WTC11 (cell line): ENCODE results near the gene CCL23. TPM values are rescaled to one million over a fixed set of nuclear protein-coding genes. Genes with fewer than 3 reads are reported as not detected.

Source experiments
- ATAC-seq: fragments of 200-7000 bp; cut with Tn5 transposase; 2 replicates; pipeline ENCODE4 v1.10.0; 2021; ENCODE audit warnings: mild to moderate bottlenecking, moderate library complexity
- CTCF ChIA-PET: fragments of 300-600 bp; sonication (Branson Sonifier 250); formaldehyde crosslinking; loops from one replicate; lab custom pipeline; 2021; ENCODE audit warnings: antibody characterized with exemption; lab: Charles Lee
- POLR2A ChIA-PET: fragments of 350-600 bp; sonication (Branson Sonifier 250); formaldehyde crosslinking; loops from one replicate; lab custom pipeline; 2021; ENCODE audit warnings: antibody characterized with exemption; lab: Charles Lee
- DNase-seq: peaks from one replicate; pipeline ENCODE4 v3.0.0; 2021; ENCODE audit warnings: low spot score
- H3K27ac Mint-ChIP-seq: 2 replicates; pipeline ENCODE4 v1.8.0; 2021; ENCODE audit warnings: mixed read lengths
- H3K27me3 Mint-ChIP-seq: 2 replicates; pipeline ENCODE4 v1.8.0; 2021; ENCODE audit warnings: low read depth, mild to moderate bottlenecking, moderate library complexity, mixed read lengths
- H3K36me3 Mint-ChIP-seq: 2 replicates; pipeline ENCODE4 v1.8.0; 2021; ENCODE audit warnings: mixed read lengths
- H3K4me1 Mint-ChIP-seq: 2 replicates; pipeline ENCODE4 v1.8.0; 2022; ENCODE audit warnings: mixed read lengths
- H3K4me3 Mint-ChIP-seq: 2 replicates; pipeline ENCODE4 v1.8.0; 2021; ENCODE audit warnings: mild to moderate bottlenecking, moderate library complexity, mixed read lengths
- H3K9me3 Mint-ChIP-seq: 2 replicates; pipeline ENCODE4 v1.8.0; 2021; ENCODE audit warnings: mixed read lengths
- ETV6 ChIP-seq: sonication (generic); formaldehyde crosslinking; IDR thresholded peaks from 2 replicates; pipeline ENCODE4 v1.8.1; 2022; ENCODE audit warnings: mild to moderate bottlenecking, missing genetic modification reagents
- FOXK1 ChIP-seq: sonication (generic); formaldehyde crosslinking; IDR thresholded peaks from 2 replicates; pipeline ENCODE4 v1.8.0; 2022; ENCODE audit warnings: mild to moderate bottlenecking, moderate library complexity, missing genetic modification reagents
- FOXP1 ChIP-seq: sonication (generic); formaldehyde crosslinking; IDR thresholded peaks from 2 replicates; pipeline ENCODE4 v1.8.0; 2022; ENCODE audit warnings: missing genetic modification reagents, mild to moderate bottlenecking, moderate library complexity, borderline replicate concordance
- OVOL2 ChIP-seq: fragments of 250-450 bp; sonication (Bioruptor Pico); IDR thresholded peaks from 2 replicates; pipeline ENCODE4 v1.9.0; 2021; ENCODE audit warnings: mild to moderate bottlenecking, borderline replicate concordance
- RELA ChIP-seq: sonication (generic); formaldehyde crosslinking; IDR thresholded peaks from 2 replicates; pipeline ENCODE4 v1.8.1; 2022; ENCODE audit warnings: missing genetic modification reagents, mild to moderate bottlenecking, borderline replicate concordance
- RORB ChIP-seq: fragments of 250-450 bp; sonication (Bioruptor Pico); IDR thresholded peaks from 2 replicates; pipeline ENCODE4 v1.9.0; 2021; ENCODE audit warnings: mild to moderate bottlenecking
- TEAD1 ChIP-seq: sonication (generic); formaldehyde crosslinking; IDR thresholded peaks from 2 replicates; pipeline ENCODE4 v1.8.0; 2022; ENCODE audit warnings: mild to moderate bottlenecking, missing genetic modification reagents
- ZBTB21 ChIP-seq: sonication (generic); formaldehyde crosslinking; IDR thresholded peaks from 2 replicates; pipeline ENCODE4 v1.8.1; 2023; ENCODE audit warnings: mild to moderate bottlenecking, missing genetic modification reagents, borderline replicate concordance
- total RNA-seq: library from RNA; stranded (reverse); gene quantifications from 3 replicates; pipeline ENCODE4 v1.2.3, GENCODE V29; 2021
- TF ChIP-seq, protein P1 (sequence below): sonication (generic); formaldehyde crosslinking; IDR thresholded peaks from 2 replicates; pipeline ENCODE4 v1.8.1; 2023; ENCODE audit warnings: mild to moderate bottlenecking, missing genetic modification reagents, borderline replicate concordance
- TF ChIP-seq, protein P2 (sequence below): fragments of 250-450 bp; sonication (Bioruptor Pico); IDR thresholded peaks from 2 replicates; pipeline ENCODE4 v1.9.0; 2021; ENCODE audit warnings: mild to moderate bottlenecking
- TF ChIP-seq, protein P3 (sequence below): fragments of 250-450 bp; sonication (Bioruptor Pico); IDR thresholded peaks from 2 replicates; pipeline ENCODE4 v1.9.0; 2021; ENCODE audit warnings: mild to moderate bottlenecking, borderline replicate concordance
- TF ChIP-seq, protein P4 (sequence below): sonication (generic); formaldehyde crosslinking; conservative IDR thresholded peaks from 2 replicates; pipeline ENCODE4 v1.8.1; 2023; ENCODE audit warnings: mild to moderate bottlenecking, low read depth, missing genetic modification reagents, moderate library complexity
- TF ChIP-seq, protein P5 (sequence below): fragments of 250-450 bp; sonication (Bioruptor Pico); IDR thresholded peaks from 2 replicates; pipeline ENCODE4 v1.9.0; 2021; ENCODE audit warnings: moderate library complexity, mild to moderate bottlenecking, inconsistent platforms, borderline replicate concordance

The CCL23 gene
- total RNA-seq, 1 experiment from 2014 or later, result not detected

DNA sequence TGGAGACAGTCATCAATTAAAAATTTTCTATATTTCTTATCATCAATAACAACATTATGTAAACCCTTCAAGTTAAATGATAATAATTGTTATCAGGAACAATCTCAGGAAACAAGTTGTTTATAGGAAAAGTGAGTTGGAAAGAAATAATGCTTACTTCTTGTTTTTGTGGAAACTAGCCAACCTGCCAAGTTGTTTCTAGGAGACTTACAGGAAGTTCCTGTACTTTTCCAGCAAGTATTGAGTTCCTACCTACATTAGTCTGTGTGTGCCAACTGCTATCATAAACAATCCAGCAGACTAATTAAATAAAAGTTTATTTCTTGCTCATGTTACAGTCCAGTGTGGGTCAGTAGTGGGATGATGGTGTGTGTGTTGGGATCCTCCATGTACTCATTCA, 29.6 kb downstream of the CCL23 start (continued):
- TF ChIP-seq ETV6 (CRISPR knock-in tag), result no peak

DNA sequence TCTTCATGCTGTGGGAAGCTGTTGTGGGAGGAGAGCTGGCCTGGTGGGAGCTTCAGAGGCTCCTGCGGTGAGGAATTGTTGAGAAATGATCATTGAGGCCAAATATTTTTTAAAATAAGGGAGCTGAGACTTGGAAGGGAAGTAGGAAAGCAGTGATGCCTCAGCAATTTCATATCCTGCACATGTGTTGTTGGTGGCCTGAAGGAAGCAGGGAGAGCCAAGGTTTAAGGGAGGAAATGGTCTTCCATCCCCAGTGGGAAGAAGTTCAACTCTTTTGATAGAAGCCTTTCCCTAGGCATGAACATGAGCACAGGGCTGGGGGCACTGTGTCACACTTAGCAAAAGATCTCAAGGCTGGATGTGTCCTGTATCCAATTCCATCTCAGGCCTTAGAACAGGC, 31.1 kb downstream of the CCL23 start, which contains the start of gene CCL14:
Gene CCL14 (minus strand): TSS at position 87 of the 400 bp plus-strand sequence. CDS start 80 bp downstream, at position 7.
- Mint-ChIP-seq H3K9me3 (no peaks in the 10 kb centered on the region), H3K27ac (no peak within 1 kb of the TSS), H3K4me1 (no peaks in the 10 kb centered on the region), H3K36me3 (no peaks in the 10 kb centered on the region), H3K27me3 (no peaks in the 10 kb centered on the region)
- ATAC-seq (no peak), DNase-seq (no peak)
- TF ChIP-seq, protein P1, sequence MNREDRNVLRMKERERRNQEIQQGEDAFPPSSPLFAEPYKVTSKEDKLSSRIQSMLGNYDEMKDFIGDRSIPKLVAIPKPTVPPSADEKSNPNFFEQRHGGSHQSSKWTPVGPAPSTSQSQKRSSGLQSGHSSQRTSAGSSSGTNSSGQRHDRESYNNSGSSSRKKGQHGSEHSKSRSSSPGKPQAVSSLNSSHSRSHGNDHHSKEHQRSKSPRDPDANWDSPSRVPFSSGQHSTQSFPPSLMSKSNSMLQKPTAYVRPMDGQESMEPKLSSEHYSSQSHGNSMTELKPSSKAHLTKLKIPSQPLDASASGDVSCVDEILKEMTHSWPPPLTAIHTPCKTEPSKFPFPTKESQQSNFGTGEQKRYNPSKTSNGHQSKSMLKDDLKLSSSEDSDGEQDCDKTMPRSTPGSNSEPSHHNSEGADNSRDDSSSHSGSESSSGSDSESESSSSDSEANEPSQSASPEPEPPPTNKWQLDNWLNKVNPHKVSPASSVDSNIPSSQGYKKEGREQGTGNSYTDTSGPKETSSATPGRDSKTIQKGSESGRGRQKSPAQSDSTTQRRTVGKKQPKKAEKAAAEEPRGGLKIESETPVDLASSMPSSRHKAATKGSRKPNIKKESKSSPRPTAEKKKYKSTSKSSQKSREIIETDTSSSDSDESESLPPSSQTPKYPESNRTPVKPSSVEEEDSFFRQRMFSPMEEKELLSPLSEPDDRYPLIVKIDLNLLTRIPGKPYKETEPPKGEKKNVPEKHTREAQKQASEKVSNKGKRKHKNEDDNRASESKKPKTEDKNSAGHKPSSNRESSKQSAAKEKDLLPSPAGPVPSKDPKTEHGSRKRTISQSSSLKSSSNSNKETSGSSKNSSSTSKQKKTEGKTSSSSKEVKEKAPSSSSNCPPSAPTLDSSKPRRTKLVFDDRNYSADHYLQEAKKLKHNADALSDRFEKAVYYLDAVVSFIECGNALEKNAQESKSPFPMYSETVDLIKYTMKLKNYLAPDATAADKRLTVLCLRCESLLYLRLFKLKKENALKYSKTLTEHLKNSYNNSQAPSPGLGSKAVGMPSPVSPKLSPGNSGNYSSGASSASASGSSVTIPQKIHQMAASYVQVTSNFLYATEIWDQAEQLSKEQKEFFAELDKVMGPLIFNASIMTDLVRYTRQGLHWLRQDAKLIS (CRISPR knock-in tag), result no peak
- TF ChIP-seq FOXK1 (no peak), TEAD1 (CRISPR knock-in tag) (no peak), ZBTB21 (no peak), RELA (CRISPR knock-in tag) (no peak), OVOL2 (CRISPR knock-in tag) (no peak), RORB (CRISPR knock-in tag) (no peak), FOXP1 (CRISPR knock-in tag) (no peak)
- TF ChIP-seq, protein P2, sequence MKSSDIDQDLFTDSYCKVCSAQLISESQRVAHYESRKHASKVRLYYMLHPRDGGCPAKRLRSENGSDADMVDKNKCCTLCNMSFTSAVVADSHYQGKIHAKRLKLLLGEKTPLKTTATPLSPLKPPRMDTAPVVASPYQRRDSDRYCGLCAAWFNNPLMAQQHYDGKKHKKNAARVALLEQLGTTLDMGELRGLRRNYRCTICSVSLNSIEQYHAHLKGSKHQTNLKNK, result no peak
- TF ChIP-seq, protein P3, sequence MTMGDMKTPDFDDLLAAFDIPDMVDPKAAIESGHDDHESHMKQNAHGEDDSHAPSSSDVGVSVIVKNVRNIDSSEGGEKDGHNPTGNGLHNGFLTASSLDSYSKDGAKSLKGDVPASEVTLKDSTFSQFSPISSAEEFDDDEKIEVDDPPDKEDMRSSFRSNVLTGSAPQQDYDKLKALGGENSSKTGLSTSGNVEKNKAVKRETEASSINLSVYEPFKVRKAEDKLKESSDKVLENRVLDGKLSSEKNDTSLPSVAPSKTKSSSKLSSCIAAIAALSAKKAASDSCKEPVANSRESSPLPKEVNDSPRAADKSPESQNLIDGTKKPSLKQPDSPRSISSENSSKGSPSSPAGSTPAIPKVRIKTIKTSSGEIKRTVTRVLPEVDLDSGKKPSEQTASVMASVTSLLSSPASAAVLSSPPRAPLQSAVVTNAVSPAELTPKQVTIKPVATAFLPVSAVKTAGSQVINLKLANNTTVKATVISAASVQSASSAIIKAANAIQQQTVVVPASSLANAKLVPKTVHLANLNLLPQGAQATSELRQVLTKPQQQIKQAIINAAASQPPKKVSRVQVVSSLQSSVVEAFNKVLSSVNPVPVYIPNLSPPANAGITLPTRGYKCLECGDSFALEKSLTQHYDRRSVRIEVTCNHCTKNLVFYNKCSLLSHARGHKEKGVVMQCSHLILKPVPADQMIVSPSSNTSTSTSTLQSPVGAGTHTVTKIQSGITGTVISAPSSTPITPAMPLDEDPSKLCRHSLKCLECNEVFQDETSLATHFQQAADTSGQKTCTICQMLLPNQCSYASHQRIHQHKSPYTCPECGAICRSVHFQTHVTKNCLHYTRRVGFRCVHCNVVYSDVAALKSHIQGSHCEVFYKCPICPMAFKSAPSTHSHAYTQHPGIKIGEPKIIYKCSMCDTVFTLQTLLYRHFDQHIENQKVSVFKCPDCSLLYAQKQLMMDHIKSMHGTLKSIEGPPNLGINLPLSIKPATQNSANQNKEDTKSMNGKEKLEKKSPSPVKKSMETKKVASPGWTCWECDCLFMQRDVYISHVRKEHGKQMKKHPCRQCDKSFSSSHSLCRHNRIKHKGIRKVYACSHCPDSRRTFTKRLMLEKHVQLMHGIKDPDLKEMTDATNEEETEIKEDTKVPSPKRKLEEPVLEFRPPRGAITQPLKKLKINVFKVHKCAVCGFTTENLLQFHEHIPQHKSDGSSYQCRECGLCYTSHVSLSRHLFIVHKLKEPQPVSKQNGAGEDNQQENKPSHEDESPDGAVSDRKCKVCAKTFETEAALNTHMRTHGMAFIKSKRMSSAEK, result no peak
- TF ChIP-seq, protein P4, sequence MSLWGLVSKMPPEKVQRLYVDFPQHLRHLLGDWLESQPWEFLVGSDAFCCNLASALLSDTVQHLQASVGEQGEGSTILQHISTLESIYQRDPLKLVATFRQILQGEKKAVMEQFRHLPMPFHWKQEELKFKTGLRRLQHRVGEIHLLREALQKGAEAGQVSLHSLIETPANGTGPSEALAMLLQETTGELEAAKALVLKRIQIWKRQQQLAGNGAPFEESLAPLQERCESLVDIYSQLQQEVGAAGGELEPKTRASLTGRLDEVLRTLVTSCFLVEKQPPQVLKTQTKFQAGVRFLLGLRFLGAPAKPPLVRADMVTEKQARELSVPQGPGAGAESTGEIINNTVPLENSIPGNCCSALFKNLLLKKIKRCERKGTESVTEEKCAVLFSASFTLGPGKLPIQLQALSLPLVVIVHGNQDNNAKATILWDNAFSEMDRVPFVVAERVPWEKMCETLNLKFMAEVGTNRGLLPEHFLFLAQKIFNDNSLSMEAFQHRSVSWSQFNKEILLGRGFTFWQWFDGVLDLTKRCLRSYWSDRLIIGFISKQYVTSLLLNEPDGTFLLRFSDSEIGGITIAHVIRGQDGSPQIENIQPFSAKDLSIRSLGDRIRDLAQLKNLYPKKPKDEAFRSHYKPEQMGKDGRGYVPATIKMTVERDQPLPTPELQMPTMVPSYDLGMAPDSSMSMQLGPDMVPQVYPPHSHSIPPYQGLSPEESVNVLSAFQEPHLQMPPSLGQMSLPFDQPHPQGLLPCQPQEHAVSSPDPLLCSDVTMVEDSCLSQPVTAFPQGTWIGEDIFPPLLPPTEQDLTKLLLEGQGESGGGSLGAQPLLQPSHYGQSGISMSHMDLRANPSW, result no peak
- TF ChIP-seq, protein P5, sequence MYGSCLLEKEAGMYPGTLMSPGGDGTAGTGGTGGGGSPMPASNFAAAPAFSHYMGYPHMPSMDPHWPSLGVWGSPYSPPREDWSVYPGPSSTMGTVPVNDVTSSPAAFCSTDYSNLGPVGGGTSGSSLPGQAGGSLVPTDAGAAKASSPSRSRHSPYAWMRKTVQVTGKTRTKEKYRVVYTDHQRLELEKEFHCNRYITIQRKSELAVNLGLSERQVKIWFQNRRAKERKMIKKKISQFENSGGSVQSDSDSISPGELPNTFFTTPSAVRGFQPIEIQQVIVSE (CRISPR knock-in tag), result no peak
- TF ChIP-seq, all 79 proteins: peak for 0
- ChIA-PET POLR2A (no interaction called here), CTCF (interaction anchor here (1.3 to 1.8 kb wide), 2 partner anchors 86 to 162 kb away, joined by 4 to 7 read pairs; no protein-coding TSS in a partner anchor)
- no peak within 1 kb of the TSS for H3K4me3 Mint-ChIP-seq
